ENCODE results near the gene FAM200C.

FAM200C gene

DNA sequence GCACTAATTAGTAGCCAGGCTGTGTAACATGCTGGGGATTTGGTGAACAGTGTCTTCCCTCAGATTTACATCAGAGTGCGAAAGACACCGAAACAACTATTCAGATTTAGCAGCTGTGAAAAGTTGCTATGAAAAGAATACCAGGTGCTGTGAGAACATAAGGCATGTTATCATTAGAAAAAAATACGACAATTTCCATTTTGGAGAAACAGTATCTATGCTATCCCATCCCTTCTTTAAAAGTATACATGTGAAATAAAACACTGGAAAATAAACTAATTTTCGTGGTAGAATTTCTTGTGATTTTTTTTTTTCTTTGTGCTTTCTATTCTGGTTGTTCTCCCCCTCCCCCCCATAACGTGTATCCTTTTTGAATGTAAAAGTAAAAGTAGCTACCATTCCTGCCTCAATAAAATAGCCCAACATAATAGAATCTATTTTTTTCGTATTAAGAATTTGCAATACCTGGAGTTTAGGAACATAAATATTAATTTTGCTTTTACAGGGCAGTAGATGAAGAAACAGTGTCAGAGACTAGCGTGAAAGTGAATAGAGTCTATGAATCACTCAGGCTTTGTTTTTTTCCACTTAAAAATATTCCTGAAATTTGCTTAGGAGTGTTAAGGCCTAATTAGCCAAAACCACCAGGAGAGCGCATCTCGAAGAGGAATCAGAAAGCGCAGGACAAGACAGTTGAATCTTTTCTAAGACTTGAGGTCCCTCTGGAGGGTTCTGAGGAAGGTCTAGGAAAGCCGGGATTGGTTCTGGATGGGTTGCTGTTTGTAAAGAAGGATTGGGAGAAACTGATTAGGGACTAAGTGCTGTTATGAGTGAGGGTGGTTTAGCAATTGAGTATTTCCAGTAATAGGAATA is 19.8 kb upstream of the FAM200C start:
- no peak for DNase-seq (ENCODE audit: low read depth in 3 of 3)

DNA sequence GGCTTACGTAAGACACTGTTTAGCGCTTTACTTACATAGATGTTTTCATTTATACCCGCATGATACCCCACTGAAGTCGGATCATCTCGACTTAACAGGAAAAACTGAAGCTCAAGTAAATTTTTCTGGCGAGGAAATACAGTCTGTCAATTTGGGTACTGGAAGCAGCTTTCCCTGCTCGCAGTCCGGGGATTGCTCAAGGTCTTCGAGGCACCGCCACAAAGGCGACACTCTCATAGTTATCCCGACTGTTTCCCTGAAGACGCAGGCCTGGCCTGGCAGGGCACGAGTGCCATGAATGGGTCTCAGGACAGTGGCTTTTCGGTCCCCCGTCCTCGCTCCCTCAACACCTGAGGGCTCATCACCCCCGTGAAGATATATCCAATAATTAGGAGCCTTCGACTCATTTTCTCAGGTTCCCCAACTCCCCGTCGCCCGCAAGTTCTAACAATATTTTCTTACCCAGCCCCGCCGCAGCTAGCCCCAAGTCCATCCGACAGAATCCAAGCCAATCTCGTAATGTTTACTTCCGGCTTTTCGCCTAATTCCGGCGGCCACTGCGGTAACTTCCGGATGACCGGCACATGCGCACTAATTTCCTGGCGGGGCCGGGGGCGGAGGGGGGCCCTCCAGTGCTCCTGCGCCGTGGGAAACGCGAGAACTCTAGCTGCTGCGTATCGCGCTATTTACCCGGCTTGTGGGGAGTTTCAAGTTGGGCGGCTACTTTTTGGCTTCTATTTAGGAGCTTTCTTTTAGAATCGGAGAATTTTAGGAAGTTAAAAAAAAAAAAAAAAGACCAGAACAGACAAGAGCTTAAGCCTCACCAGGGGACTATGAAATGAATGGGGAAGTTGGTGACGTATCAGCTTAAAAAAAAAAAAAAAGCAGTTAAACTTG is 19.0 kb upstream of the FAM200C start, which contains the start of gene SLU7:
TSS of gene SLU7 (minus strand) at position 521 of the 897 bp plus-strand sequence. CDS start 3,787 bp downstream, outside the sequence.
- peak; percentile 87 to 93 (median 91) for DNase-seq (ENCODE audit: low read depth in 3 of 3)

DNA sequence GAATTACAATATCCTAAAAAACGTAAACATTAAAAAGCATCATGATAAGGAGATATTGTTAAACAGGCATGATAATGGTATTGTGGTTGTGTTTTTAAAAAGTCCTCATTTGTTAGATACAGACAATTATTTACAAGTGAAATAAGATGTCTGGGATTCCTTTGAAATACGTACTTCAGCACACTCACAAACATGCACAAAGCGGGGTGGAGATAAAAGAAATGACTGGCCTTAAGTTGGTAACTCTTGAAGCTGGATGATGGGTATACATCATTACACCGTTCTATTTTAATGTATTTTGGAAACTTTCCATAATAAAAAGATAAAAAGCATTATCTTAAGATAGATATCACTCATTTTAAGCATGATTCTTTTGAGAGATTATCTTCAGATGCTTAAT is 1.0 kb downstream of the FAM200C start:
- no peak for DNase-seq (ENCODE audit: low read depth in 3 of 3)

DNA sequence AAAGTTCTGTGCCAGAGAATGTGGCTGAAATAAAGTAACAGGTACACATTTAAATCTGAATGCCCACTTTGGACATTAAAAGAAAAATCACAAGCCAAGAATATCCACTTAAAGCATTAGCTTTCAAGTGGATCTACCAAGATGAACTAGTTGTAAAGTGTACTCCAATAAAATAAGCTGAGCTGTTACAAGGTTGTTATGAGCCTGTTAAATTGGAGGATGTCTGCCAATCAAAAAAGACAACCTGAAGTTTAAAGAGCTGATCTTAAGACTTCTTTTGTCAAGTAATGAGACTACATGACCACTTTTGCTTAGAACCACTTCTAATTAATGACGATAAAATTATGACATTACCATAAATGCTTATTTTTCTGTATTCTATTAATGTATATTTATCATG is 2.4 kb downstream of the FAM200C start:
- DNase-seq (ENCODE audit: low read depth in 3 of 3), result no peak

DNA sequence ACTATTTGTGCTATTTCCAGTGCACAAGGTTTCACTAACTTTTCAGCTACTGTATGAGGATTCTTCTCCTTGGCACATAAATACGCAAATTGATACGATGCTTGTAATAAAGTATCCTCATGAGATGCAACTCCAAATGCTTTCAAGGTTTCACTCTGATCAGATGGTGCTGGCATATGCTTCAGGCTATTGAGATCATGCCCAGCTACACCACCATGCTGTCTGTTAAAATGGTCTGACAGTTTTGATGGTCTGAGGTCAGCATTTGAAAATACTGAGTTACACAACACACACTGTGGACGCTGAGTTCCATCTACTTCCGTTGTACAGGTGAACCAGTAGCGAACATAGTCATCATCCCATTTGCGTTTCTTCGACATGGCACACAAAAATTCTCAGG is 4.7 kb downstream of the FAM200C start:
- DNase-seq (ENCODE audit: low read depth in 3 of 3), result no peak

DNA sequence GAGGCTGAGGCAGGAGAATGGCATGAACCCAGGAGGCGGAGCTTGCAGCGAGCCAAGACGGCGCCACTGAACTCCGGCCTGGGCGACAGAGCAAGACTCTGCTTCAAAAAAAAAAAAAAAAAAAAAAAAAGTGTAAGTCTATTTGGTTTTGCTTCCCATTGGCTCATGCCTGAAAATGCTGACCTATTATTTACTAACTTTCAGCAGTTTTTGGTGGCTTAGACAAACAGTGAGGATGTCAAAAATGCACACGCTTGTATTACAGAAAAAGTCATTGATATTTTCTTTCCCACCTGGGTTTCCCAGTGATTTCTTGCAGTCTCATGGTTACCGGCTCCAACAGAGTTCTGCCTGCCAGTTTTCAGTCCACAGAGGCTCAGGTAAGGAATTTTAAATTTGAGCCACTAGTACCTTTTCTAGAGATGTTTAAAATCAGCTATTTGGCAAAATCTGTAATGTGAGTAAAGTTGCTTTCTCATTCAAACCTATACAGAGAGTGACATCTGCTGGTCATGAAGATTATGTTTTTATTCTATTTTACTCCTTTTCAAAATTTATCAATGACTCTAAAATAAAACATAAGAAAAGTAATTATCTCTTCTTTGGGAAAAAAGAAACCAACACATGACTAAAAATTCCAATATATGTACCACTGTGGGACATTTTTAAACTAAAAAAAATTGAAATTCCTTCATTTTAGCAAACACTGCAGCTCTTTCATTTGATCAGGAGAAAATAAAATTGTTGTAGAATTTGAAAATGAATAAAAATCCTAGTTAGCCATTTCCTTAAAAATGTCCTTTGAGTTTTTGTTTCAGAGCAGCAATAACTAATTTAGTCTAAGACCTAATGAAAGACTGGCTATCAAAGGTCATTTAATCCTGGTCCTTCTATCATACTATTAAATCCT is 8.8 kb downstream of the FAM200C start:
- no peak for DNase-seq (ENCODE audit: low read depth in 3 of 3)

DNA sequence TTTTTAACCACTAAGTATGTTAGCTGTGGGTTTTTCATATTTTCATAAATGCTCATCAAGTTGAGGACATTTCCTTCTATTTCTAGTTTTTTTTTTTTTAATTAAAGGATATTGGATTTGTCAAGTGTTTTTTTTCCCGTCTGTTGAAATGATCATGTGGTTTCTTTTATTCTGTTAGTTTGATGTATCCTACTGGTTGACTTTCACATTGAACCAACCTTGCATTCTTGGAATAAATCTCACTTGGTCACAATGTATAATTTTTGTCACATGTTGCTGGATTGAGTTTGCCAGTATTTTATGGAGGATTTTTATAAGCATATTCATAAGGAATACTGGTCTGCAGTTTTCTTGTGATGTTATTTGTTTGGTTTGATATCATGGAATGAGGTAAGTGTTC is 12.4 kb downstream of the FAM200C start:
- no peak for DNase-seq (ENCODE audit: low read depth in 3 of 3)

DNA sequence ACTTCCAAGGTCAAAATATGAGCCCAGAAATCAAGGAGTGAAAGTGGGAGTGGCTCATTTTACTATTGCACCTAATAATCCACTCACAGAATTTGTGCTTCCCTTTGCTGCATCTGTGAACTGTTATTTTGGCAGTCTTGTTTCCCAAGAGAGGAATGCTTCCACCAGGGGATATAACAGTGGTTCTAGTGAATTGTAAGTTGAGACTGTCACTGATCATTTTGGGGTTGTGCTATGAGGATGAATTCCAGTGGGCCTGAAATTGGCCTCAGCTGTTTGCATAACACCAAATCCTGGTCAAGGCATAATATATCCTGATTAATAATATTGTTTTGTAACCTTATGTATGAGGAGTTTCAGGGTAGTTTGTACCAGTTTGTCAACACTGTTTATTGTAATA is 14.4 kb downstream of the FAM200C start:
- no peak for DNase-seq (ENCODE audit: low read depth in 3 of 3)

DNA sequence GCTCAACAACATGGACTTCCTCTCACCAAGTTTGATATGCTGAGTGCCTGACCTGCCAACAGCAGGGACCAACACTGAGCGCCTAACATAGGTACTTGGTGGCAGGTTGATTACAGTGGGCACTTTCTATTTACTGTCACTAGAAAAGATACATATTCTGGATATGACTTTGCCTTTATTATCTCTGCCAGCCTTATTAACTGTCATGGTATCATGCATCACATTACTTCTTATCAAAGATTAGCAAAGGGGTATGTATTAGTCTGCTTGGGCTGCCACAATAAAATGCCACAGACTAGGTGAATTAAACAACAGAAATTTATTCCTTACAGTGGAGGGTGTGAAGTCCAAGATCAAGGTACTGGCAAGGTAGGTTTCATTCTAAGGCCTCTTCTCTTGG is 15.2 kb downstream of the FAM200C start:
- DNase-seq (ENCODE audit: low read depth in 3 of 3), result no peak

DNA sequence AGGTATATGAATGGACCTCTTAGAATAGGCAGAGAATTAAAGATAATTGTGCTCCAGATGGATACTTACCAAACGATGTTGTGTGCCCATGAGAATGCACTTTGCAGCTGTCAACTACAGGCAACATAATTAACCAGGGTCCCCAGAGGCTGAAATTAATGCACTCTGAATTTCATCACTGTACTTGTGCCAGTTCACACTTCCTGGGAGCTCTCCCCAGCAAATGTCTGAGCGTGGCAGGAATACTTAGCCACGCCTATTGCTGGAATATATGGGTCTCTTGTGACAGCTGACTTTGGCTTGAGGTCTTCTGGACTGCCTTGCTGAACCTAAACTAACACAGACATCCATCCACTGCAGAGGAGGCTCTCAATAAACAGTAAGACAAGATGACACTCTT is 17.5 kb downstream of the FAM200C start:
- no peak for DNase-seq (ENCODE audit: low read depth in 3 of 3)

DNA sequence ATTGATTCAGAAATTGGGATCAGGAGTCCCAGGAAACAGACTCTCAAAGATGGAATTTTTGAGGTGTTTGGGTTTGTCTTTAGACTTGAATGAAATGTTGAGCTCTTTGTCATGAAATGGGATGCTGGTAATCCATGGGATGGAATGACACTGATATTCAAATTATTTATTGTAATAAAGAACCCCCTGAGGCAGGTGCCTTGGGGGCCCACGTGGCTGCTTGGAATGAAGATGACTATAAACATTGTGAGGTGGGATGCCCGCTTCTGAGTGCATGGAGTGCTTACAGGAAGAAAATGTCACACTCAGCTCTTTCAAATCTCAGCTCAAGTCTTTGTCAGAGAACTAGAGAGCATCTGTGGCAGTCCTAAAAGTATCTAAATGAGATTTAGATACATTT is 19.8 kb downstream of the FAM200C start:
- DNase-seq (ENCODE audit: low read depth in 3 of 3), result no peak

DNA sequence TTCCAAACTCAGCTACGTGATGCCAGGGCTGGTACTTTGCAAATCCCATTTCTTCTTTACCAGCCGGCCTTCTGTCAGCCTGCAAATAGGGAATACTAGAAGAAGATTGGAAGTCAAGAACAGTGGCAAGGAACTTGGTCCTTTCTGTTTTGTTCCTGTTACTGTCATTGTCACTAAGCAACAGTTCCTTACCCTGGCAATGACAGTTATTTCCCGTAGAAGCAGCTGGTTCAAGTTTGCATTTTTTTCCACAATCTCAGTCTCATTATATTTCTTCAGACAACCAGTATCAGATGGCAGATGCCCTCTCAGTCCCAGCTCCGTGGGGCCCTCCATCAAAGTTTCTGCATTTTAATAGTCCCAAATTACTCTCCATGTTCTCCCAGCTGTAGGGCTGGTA is 20.3 kb downstream of the FAM200C start:
- no peak for DNase-seq (ENCODE audit: low read depth in 3 of 3)

DNA sequence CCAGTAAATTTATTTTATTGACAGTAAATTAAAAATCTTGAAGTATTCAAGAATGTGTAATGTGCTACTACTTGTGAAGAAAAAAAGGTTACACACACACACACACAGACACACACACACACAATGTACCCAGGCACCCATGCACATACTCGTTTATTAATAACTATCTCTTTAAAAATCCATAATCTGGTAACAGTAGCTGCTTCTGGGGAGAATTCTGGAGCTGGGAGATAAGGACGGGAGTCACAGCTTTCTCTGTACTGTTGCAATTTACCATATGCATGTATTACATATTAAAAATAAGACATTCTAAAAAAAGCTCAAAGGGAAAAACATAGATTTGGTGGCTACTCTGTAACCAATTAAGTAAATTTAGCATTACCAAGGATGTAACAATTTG is 21.5 kb downstream of the FAM200C start:
- no peak for DNase-seq (ENCODE audit: low read depth in 3 of 3)

DNA sequence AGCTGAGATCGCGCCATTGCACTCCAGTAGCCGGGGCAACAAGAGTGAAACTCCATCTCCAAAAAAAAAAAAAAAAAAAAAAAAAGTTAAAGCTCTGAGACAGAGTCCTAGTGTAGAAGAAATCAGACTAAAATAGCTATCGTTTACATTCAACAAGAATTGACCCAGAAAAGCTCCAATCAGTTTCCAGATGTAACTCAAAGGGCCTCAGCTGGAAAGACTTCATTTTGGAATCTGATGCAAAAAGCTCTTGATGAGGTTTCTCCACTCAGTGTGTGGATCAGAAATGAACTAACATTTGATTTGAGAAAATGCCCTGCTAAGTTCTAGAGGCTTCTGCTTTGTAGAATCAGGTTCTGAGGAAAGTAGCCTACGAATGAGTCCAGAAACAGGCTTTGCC is 22.2 kb downstream of the FAM200C start:
- DNase-seq (ENCODE audit: low read depth in 3 of 3), result no peak

DNA sequence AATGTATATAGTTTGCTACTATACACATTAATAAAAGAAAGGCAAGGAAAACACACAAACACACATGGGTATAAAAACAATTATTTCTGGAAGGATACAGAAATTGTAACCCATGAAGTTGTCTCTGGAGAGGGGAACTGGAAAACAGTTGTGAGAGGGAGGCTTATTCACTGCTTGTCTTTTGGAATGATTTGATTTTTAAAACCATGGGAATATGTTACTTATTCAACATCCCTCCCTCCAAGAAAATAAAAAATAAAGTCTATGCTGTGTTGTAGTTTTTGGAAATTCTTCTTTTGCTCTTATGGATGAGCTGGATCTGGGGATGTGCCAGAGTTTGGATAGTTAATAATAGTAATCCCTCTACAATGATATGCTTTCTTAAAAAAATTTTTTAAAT is 23.4 kb downstream of the FAM200C start:
- no peak for DNase-seq (ENCODE audit: low read depth in 3 of 3)

DNA sequence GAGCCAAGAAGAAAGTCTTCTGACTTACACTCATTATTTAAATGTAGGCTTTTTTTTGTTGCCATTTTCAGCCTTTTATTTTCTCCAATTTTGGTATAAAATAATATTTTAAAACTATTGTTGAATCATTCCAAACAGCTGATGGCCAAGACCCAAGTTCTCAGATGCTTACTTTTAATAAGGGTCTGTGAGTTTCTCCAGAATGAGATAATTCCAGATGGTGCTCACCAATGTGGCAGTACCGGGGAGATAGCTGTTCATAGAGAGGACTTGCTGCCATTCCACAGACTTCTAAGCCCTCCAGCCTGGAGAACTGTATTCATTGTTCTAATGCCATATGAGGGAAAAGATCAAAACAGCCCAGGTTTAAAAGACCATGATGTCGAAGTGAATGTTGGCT is 24.2 kb downstream of the FAM200C start:
- DNase-seq (ENCODE audit: low read depth in 3 of 3), result no peak

DNA sequence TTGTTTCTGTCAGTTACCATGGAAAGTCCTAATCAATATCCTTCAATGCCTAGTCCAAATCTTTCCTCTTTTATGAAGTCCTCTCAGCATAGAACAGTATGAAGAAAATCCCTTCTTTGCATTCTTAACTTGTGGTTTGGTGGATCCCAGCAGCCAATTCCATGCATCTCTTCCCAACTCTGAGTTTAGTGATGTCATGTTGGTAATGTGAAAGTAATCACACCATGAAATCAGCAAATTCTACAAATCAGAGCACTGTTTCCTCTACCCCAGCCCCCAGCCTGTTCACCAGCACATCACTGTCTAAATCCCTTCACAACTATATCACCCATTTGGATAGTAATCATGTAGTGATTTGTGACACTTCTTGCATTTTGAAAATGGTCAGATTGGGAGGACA is 24.7 kb downstream of the FAM200C start:
- DNase-seq (ENCODE audit: low read depth in 3 of 3), result no peak

DNA sequence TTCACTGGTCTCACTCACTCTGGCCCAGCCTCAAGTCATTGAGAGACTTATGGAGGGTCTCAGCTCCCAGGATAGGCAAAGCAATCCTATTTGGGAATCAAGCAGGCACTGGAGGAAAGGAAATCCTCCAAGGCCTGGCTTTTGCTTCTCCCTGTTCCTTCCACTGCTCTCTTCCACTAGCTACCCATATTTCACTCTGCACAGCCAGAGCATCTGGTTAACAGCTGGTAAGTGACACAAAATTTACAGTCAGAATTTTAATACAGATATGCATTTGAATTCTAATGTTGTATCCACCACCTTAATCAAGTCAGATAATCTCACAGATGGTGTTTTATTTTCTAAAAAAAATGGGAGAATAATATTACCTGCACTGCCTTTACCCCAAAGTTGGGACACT is 28.6 kb downstream of the FAM200C start:
- DNase-seq (ENCODE audit: low read depth in 3 of 3), result no peak

DNA sequence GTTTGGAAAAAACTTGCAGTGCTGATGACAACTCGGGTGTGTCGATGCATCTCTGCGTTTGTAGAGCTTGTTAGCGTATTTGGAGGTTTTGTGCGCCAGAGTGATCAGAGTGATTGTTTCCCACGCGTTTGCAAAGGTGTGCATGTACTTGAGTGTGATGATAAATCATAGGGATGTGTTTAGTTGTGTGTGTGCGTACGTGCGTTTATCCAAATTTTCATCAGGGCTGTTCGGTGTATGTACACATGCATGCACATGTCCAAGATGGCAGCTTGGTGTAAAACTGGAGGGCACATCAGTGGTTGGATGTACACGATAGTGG is 29.2 kb downstream of the FAM200C start:
- DNase-seq (ENCODE audit: low read depth in 3 of 3), result no peak

DNA sequence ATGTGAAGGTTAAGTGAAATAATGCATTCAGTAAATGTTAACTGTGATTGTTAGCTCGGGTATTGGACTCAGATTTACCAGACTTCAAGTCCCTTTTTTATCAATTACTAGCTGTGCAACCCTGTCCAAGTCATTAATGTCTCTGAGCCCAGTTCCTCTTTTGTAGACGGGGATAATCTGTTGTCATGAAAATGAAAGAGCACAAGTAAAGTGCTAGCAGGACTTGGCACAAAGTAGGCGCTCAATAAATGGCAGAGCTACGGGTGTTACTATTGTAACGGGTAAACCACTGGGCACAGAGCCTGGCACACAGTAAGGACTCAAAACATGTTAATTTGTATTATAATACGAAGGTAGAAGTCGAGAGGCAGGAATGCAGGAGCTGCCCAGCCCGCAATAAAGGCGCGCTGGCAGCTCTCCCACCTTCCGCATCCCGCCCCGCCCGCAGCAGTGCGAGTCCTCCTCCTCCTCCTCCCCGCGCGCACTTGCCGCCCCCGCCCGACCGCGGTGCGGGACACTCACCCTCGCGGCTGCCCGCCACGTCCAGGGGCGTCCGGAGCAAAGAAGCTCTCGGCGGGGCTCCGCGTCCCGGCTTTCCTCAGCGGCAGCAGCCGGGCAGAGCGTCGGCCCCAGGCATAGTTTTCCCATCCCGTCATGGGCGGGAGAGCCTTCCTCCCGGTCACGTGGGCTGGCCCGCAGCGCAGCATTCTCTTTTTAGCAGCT is 29.7 kb downstream of the FAM200C start, which contains the start of gene C1QTNF2:
TSS of gene C1QTNF2 (minus strand) at position 637 of the 723 bp plus-strand sequence. CDS start 15,615 bp downstream, outside the sequence.
- DNase-seq (ENCODE audit: low read depth in 3 of 3), result no peak

DNA sequence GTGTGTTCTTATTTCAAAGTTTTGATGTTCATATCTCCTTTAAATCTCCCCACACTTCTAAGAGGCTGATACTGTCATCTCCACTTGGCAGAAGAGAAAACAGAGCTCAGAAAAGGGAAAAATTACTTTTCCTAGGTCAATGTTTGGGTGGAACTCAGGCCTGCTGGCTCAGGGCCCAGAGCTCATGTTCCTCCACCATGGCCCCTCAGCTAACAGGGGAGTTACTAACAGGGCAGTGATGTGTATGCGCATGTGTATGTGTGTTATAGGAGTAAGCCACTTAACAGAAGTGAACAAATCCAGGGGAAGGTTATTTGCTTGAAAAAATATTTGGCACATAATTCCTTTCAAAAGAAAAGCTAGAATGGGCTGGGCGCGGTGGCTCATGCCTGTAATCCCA is 32.0 kb downstream of the FAM200C start:
- DNase-seq (ENCODE audit: low read depth in 3 of 3), result no peak

Data from stimulated activated CD4-positive, alpha-beta T cell treated with anti-CD3 and anti-CD28 coated beads, TNF-alpha, amount 100 ng/mL, for 24 hours (primary cell).